ENCODE data around the gene ATP7A. TPM values are rescaled to one million over a fixed set of nuclear protein-coding genes. Genes with fewer than 3 reads are reported as not detected.

The ATP7A gene
- total RNA-seq, 1 experiment from 2014 or later, result 2.1 TPM

GRCh38 chrX:77945910-77946545 lies 35.5 kb downstream of the ATP7A start:
- no peak overlapping the region for H4K5ac ChIP-seq (ENCODE audit: insufficient read length, low read depth, low read length)
- no peaks in the 10 kb centered on the region for H3K79me1 ChIP-seq (ENCODE audit: insufficient read depth, low read depth, low read length, poor library complexity, severe bottlenecking)
- no peaks in the 10 kb centered on the region for H3K23me2 ChIP-seq (ENCODE audit: insufficient read length, low read depth, low read length, poor library complexity, severe bottlenecking)
- no peak overlapping the region for H4K8ac ChIP-seq (replicated peaks; ENCODE audit: insufficient read length, low read depth, low read length)
- H3K23ac ChIP-seq (ENCODE audit: insufficient read length, low read depth, low read length), result no peak overlapping the region
- WGBS (ENCODE audit: extremely low coverage, insufficient read length, low lambda C conversion rate), result no CpG with 5 or more reads among the region's 7 CpGs
- no peak overlapping the region for H3K9ac ChIP-seq (ENCODE audit: extremely low read depth, insufficient read length, low read length)
- no peaks in the 10 kb centered on the region for H3K27me3 ChIP-seq (ENCODE audit: insufficient read depth, low read length)
- no peaks in the 10 kb centered on the region for H3K4me1 ChIP-seq (ENCODE audit: insufficient read depth, low read length)
- H3K79me2 ChIP-seq (ENCODE audit: insufficient read depth, low read length), result no peaks in the 10 kb centered on the region
- no peak overlapping the region for H3T11ph ChIP-seq (ENCODE audit: low read length)
- no peak overlapping the region for H3K27ac ChIP-seq (ENCODE audit: insufficient read length, low read depth, low read length)
- Mint-ChIP-seq H3K9me3 (peaks cover 27 to 40% of the 10 kb centered on the region in 2 experiments), H3K27ac (no peak overlapping the region), H3K4me3 (no peak overlapping the region), H3K27me3 (ENCODE audit: low read depth) (no peaks in the 10 kb centered on the region), H3K36me3 (ENCODE audit: insufficient read depth in 1 of 3, low read depth in 3 of 3) (peaks cover 0 to 4% (median 2%) of the 10 kb centered on the region in 3 experiments; a peak in 2 of 7 replicates), H3K4me1 (no peaks in the 10 kb centered on the region)
- H2BK120ac ChIP-seq (ENCODE audit: low read depth, low read length, poor library complexity, severe bottlenecking), result no peak overlapping the region
- TF ChIP-seq CTCF (conservative IDR thresholded peaks at IDR 0.05), result no peak
- no peak overlapping the region for H2BK12ac ChIP-seq (ENCODE audit: insufficient read length, low read depth, low read length)
- H3K56ac ChIP-seq (ENCODE audit: insufficient read length, low read depth, low read length), result no peak overlapping the region
- H4K91ac ChIP-seq (ENCODE audit: insufficient read length, low read depth, low read length), result no peak overlapping the region
- H2AFZ ChIP-seq (ENCODE audit: low read length), result no peak overlapping the region
- no peaks in the 10 kb centered on the region for H4K20me1 ChIP-seq (ENCODE audit: control insufficient read depth, insufficient read depth, insufficient read length)
- H3K9me3 ChIP-seq (ENCODE audit: control insufficient read depth, low read depth, low read length), result no peaks in the 10 kb centered on the region
- H2BK5ac ChIP-seq (ENCODE audit: insufficient read length, low read length), result no peak overlapping the region
- H2BK20ac ChIP-seq (ENCODE audit: low read depth, low read length, poor library complexity, severe bottlenecking), result no peak overlapping the region
- no peak overlapping the region for H2BK15ac ChIP-seq (ENCODE audit: low read depth, low read length)
- H3K4me2 ChIP-seq (ENCODE audit: insufficient read depth, insufficient read length, low read length), result no peak overlapping the region
- H3K14ac ChIP-seq (ENCODE audit: insufficient read depth, low read length), result no peak overlapping the region
- DNase-seq, result no peak
- no peak overlapping the region for H3K18ac ChIP-seq (ENCODE audit: insufficient read length, low read depth, low read length)
- no peak overlapping the region for H2AK5ac ChIP-seq (ENCODE audit: insufficient read length, low read length)
- no peak overlapping the region for H3K4ac ChIP-seq (ENCODE audit: low read depth, low read length)
